ENCODE measurements around the gene IL20RA. TPM values are rescaled to one million over a fixed set of nuclear protein-coding genes. Genes with fewer than 3 reads are reported as not detected.

Gene IL20RA
- total and polyA plus RNA-seq, 2 of the 8 experiments (the other 6 are each of a cell fraction or from before 2014, with no cell fraction given) = 1.3 to 1.7 TPM

GRCh38 chr6:137001977-137002302, 42.8 kb downstream of the IL20RA start:
- peaks cover 0 to 12% (median 7%) of the 10 kb centered on the region in 4 experiments; a peak in 4 of 7 replicates for H3K4me1 ChIP-seq (replicated peaks in 1 of 4; ENCODE audit: control insufficient read depth in 3 of 4, insufficient read depth in 4 of 4, low read length in 3 of 4)
- DNase-seq (ENCODE audit: low read depth in 1 of 2, low spot score in 2 of 2) (no peak), FAIRE-seq (no peak)
- H3K18ac ChIP-seq (ENCODE audit: extremely low read depth, low read length) = no peak overlapping the region
- H3K4me2 ChIP-seq (ENCODE audit: insufficient read depth in 1 of 2, low read depth in 2 of 2, low read length in 2 of 2) = peak overlapping the region; percentile 62 to 76
- no peaks in the 10 kb centered on the region for H3K9me3 ChIP-seq (ENCODE audit: insufficient read depth in 2 of 2, low read depth in 1 of 2, low read length in 1 of 2)
- H4K20me1 ChIP-seq (replicated peaks in 1 of 2; ENCODE audit: control insufficient read depth in 1 of 2, insufficient read depth in 2 of 2, low read length in 2 of 2) = no peaks in the 10 kb centered on the region
- H3K23me2 ChIP-seq (ENCODE audit: low read depth, low read length) = no peaks in the 10 kb centered on the region; the same call in 1 of the 2 replicates
- H3K56ac ChIP-seq (replicated peaks; ENCODE audit: insufficient read length, low read depth, low read length) = no peak overlapping the region
- peak overlapping the region; percentile 39; the same call in 1 of the 2 replicates for H4K8ac ChIP-seq (ENCODE audit: extremely low read depth, insufficient read depth, low read length)
- no peak overlapping the region for H2BK12ac ChIP-seq (ENCODE audit: low read depth, low read length)
- H3K4ac ChIP-seq (replicated peaks; ENCODE audit: insufficient read length, low read depth, low read length) = no peak overlapping the region
- H3K27me3 ChIP-seq (replicated peaks in 1 of 4; ENCODE audit: control insufficient read depth in 3 of 4, extremely low read depth in 1 of 4, insufficient read depth in 3 of 4, low read length in 3 of 4) = no peaks in the 10 kb centered on the region; a peak in 1 of 7 replicates
- no peak overlapping the region for H2BK120ac ChIP-seq (replicated peaks; ENCODE audit: low read depth, low read length)
- H4K91ac ChIP-seq (replicated peaks; ENCODE audit: insufficient read length, low read length) = no peak overlapping the region
- H3K27ac ChIP-seq (ENCODE audit: low read depth, low read length) = no peak overlapping the region
- no peak for TF ChIP-seq ZNF274 (IDR thresholded peaks at IDR 0.05; ENCODE audit: borderline replicate concordance, extremely low read depth, low read length)
- no peak overlapping the region for H2BK20ac ChIP-seq (ENCODE audit: low read length)
- no peak overlapping the region for H2BK15ac ChIP-seq (ENCODE audit: low read length)
- no peak overlapping the region for H4K5ac ChIP-seq (ENCODE audit: insufficient read length, low read depth, low read length)
- 9% methylated on average over 7 of the region's 7 CpGs; no CpG with 5 or more reads in 1 of the 2 experiments for WGBS, 2 experiments (ENCODE audit: extremely low coverage in 1 of 2, insufficient coverage in 1 of 2, insufficient read length in 1 of 2, insufficient replicate concordance in 2 of 2, low coverage in 1 of 2, low lambda C conversion rate in 2 of 2, missing lambda C conversion rate in 1 of 2)
- no peaks in the 10 kb centered on the region for H3K36me3 ChIP-seq (ENCODE audit: control insufficient read depth in 2 of 4, insufficient read depth in 4 of 4, low read length in 3 of 4)
- H3K79me2 ChIP-seq (ENCODE audit: control insufficient read depth in 1 of 2, insufficient read depth in 2 of 2, low read length in 2 of 2) = no peaks in the 10 kb centered on the region
- H3K23ac ChIP-seq (ENCODE audit: insufficient read length) = no peak overlapping the region
- H2AK5ac ChIP-seq (ENCODE audit: low read depth, low read length) = no peak overlapping the region
- H2BK5ac ChIP-seq (ENCODE audit: low read depth, low read length) = peak overlapping the region; percentile 12; the same call in 1 of the 2 replicates
- H3K14ac ChIP-seq (ENCODE audit: insufficient read length) = no peak overlapping the region
- POLR2A ChIA-PET (ENCODE audit: partially characterized antibody) = no interaction called here
- CTCF ChIA-PET (ENCODE audit: partially characterized antibody) = interaction anchor here (1.8 to 5.7 kb wide), 2 partner anchors 12 to 31 kb away, joined by 4 to 32 read pairs; no protein-coding TSS in a partner anchor
- no peak overlapping the region for H3K9ac ChIP-seq (replicated peaks in 1 of 4; ENCODE audit: extremely low read depth in 1 of 4, low read depth in 3 of 4, low read length in 3 of 4)
- peak overlapping the region in 3 of 4 experiments; percentile 31 to 51 (median 35); a peak in 4 of 8 replicates for H3K4me3 ChIP-seq (ENCODE audit: extremely low read depth in 1 of 4, insufficient read depth in 2 of 4, low read depth in 3 of 4, low read length in 4 of 4)
- H3K79me1 ChIP-seq (ENCODE audit: low read depth, low read length) = no peaks in the 10 kb centered on the region
- peak overlapping the region; percentile 74; the same call in 1 of the 2 replicates for H2AFZ ChIP-seq (ENCODE audit: low read length)
